Breast epithelium (tissue), 3 donors: ENCODE measurements around the gene CPN2.

ENCODE experiments used
- POLR2A ChIP-seq: fragments of 450-650 bp; IDR thresholded peaks from one replicate; pipeline ENCODE4 v1.6.1; 2016; ENCODE audit warnings: antibody characterized with exemption, mild to moderate bottlenecking, moderate library complexity
- POLR2AphosphoS5 ChIP-seq, 3 donors: sonication (generic); formaldehyde crosslinking; IDR thresholded peaks; one replicate each; pipeline ENCODE4 v1.6.1; 2017; ENCODE audit warnings: antibody characterized with exemption in 3 of 3
- TF ChIP-seq, protein P1 (sequence below), 3 donors: fragments of 450-650 bp; IDR thresholded peaks; one replicate each; pipeline ENCODE4 v1.5.1; 2016 to 2017; ENCODE audit warnings: antibody characterized with exemption in 3 of 3, mild to moderate bottlenecking in 3 of 3, moderate library complexity in 3 of 3

DNA sequence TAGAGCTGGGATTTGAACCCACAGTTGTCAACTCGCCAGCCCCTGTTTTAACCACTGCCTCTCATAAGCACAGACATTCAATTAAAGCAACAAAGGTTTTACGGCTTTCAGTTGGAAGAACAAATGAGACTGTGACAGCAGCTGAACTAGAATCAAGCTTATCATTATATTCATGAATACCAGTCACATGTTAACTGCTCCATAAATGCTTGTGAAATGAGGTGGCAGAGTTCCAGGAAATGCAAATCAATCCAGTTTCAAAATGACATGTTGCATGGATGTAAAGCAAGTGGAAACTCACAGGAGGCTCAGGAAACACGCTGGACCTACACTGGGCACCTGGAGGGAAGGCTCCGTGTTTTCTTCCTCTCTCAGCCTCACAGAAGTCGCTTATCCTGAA is 44.1 kb upstream of the CPN2 start:
- TF ChIP-seq POLR2AphosphoS5 (IDR thresholded peaks at IDR 0.05) = no peak
- TF ChIP-seq POLR2A = no peak
- TF ChIP-seq, protein P1, sequence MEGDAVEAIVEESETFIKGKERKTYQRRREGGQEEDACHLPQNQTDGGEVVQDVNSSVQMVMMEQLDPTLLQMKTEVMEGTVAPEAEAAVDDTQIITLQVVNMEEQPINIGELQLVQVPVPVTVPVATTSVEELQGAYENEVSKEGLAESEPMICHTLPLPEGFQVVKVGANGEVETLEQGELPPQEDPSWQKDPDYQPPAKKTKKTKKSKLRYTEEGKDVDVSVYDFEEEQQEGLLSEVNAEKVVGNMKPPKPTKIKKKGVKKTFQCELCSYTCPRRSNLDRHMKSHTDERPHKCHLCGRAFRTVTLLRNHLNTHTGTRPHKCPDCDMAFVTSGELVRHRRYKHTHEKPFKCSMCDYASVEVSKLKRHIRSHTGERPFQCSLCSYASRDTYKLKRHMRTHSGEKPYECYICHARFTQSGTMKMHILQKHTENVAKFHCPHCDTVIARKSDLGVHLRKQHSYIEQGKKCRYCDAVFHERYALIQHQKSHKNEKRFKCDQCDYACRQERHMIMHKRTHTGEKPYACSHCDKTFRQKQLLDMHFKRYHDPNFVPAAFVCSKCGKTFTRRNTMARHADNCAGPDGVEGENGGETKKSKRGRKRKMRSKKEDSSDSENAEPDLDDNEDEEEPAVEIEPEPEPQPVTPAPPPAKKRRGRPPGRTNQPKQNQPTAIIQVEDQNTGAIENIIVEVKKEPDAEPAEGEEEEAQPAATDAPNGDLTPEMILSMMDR (IDR thresholded peaks at IDR 0.05) = no peak
